Activated T-cell treated with anti-CD3 and anti-CD28 coated beads, Interleukin-2, amount 50 U/mL, for 72 hours (primary cell): Measurements from ENCODE around the gene TOE1. TPM values are rescaled to one million over a fixed set of nuclear protein-coding genes. Genes with fewer than 3 reads are reported as not detected.
"Not testable (repeated sequence)": the region's sequence is repeated elsewhere in the genome, so short reads cannot be mapped to it uniquely, and the experiment has no call there.

Experiments used
- ATAC-seq, 2 donors: fragments of 150-1000 bp; cut with Tn5 transposase; replicated peaks in 1 of 2; 2 replicates each; pipeline ENCODE4 v1.10.0; 2021; ENCODE audit warnings: moderate library complexity in 2 of 2, mild to moderate bottlenecking in 1 of 2
- DNase-seq, 2 donors: peaks; one replicate each; pipeline ENCODE4 v3.0.0; 2021 to 2022; ENCODE audit warnings: mixed read lengths in 1 of 2
- H3K27ac Mint-ChIP-seq: one replicate; pipeline ENCODE4 v1.8.0; 2022; ENCODE audit warnings: mild to moderate bottlenecking, moderate library complexity, mixed read lengths
- H3K27me3 Mint-ChIP-seq: one replicate; pipeline ENCODE4 v1.8.0; 2022; ENCODE audit warnings: low read depth, mixed read lengths
- H3K36me3 Mint-ChIP-seq, 2 donors: one replicate each; pipeline ENCODE4 v1.8.0; 2022; ENCODE audit warnings: mixed read lengths in 2 of 2, mild to moderate bottlenecking in 1 of 2; ENCODE audit not compliant: insufficient read depth in 2 of 2
- H3K4me1 Mint-ChIP-seq: one replicate; pipeline ENCODE4 v1.8.0; 2022; ENCODE audit warnings: low read depth, mixed read lengths
- H3K4me3 Mint-ChIP-seq, 2 donors: one replicate each; pipeline ENCODE4 v1.8.0; 2022; ENCODE audit warnings: mild to moderate bottlenecking in 2 of 2, mixed read lengths in 2 of 2, moderate library complexity in 2 of 2
- H3K9me3 Mint-ChIP-seq, 2 donors: one replicate each; pipeline ENCODE4 v1.8.0; 2022; ENCODE audit warnings: mixed read lengths in 2 of 2
- total RNA-seq, 2 donors: library from RNA; stranded (reverse); gene quantifications; one replicate each; pipeline ENCODE4 v1.2.3, GENCODE V29; 2022

The TOE1 gene
- total RNA-seq, 2 donors from 2014 or later: 23.9 to 34.4 TPM

GRCh38 chr1:45348966-45349677 lies 9.2 kb downstream of the TOE1 start:
- Mint-ChIP-seq H3K4me3 (no peak overlapping the region), H3K4me1 (peaks cover 15% of the 10 kb centered on the region), H3K9me3 (no peaks in the 10 kb centered on the region), H3K27me3 (no peaks in the 10 kb centered on the region), H3K27ac (peak overlapping the region; percentile 43), H3K36me3 (peaks cover 0 to 4% of the 10 kb centered on the region in 2 donors)
- ATAC-seq: peak in 1 of 2 donors; percentile 43
- DNase-seq: no peak

- Mint-ChIP-seq H3K4me1 (peaks cover 15% of the 10 kb centered on the region), H3K9me3 (no peaks in the 10 kb centered on the region), H3K27ac (no peak overlapping the region), H3K36me3 (peaks cover 0 to 1% of the 10 kb centered on the region in 2 donors), H3K27me3 (no peaks in the 10 kb centered on the region), H3K4me3 (no peak overlapping the region)
- DNase-seq (no peak), ATAC-seq (no peak)
Observed at GRCh38 chr1:45351508-45351907, 11.5 kb downstream of the TOE1 start.

GRCh38 chr1:45353685-45354084 lies 13.7 kb downstream of the TOE1 start:
- Mint-ChIP-seq H3K27me3 (no peaks in the 10 kb centered on the region), H3K9me3 (no peaks in the 10 kb centered on the region), H3K4me1 (peaks cover 15% of the 10 kb centered on the region), H3K36me3 (no peaks in the 10 kb centered on the region), H3K27ac (no peak overlapping the region), H3K4me3 (no peak overlapping the region)
- ATAC-seq (no peak), DNase-seq (no peak)

- no peak for ATAC-seq
- Mint-ChIP-seq H3K27ac (no peak overlapping the region), H3K27me3 (no peaks in the 10 kb centered on the region), H3K36me3 (no peaks in the 10 kb centered on the region), H3K4me3 (no peak overlapping the region), H3K4me1 (peaks cover 6% of the 10 kb centered on the region), H3K9me3 (no peaks in the 10 kb centered on the region)
- DNase-seq: no peak
Observed at GRCh38 chr1:45354838-45355237, 14.9 kb downstream of the TOE1 start.

GRCh38 chr1:45355683-45356082 lies 15.7 kb downstream of the TOE1 start:
- no peak overlapping the region for H3K27ac Mint-ChIP-seq
- H3K36me3 Mint-ChIP-seq: no peaks in the 10 kb centered on the region
- H3K9me3 Mint-ChIP-seq: no peaks in the 10 kb centered on the region
- no peak overlapping the region for H3K4me3 Mint-ChIP-seq
- DNase-seq (no peak), ATAC-seq (no peak)
- no peaks in the 10 kb centered on the region for H3K27me3 Mint-ChIP-seq
- peaks cover 6% of the 10 kb centered on the region for H3K4me1 Mint-ChIP-seq

GRCh38 chr1:45356186-45356585 lies 16.2 kb downstream of the TOE1 start:
- Mint-ChIP-seq H3K36me3 (no peaks in the 10 kb centered on the region), H3K9me3 (no peaks in the 10 kb centered on the region), H3K4me1 (peaks cover 6% of the 10 kb centered on the region), H3K27ac (no peak overlapping the region), H3K27me3 (no peaks in the 10 kb centered on the region), H3K4me3 (no peak overlapping the region)
- ATAC-seq: no peak
- DNase-seq: no peak

GRCh38 chr1:45359882-45360513 lies 20.0 kb downstream of the TOE1 start:
- DNase-seq (peak; percentile 54 to 61), ATAC-seq (peak; percentile 60 to 64)
- no peaks in the 10 kb centered on the region for H3K27me3 Mint-ChIP-seq
- H3K4me3 Mint-ChIP-seq: peak overlapping the region; percentile 15
- H3K27ac Mint-ChIP-seq: no peak overlapping the region
- no peaks in the 10 kb centered on the region for H3K36me3 Mint-ChIP-seq
- H3K4me1 Mint-ChIP-seq: peaks cover 6% of the 10 kb centered on the region
- no peaks in the 10 kb centered on the region for H3K9me3 Mint-ChIP-seq

GRCh38 chr1:45360981-45361380 lies 21.0 kb downstream of the TOE1 start:
- not testable (repeated sequence) for ATAC-seq

GRCh38 chr1:45364294-45364693 lies 24.3 kb downstream of the TOE1 start:
- Mint-ChIP-seq H3K36me3 (no peaks in the 10 kb centered on the region), H3K4me1 (peaks cover 6% of the 10 kb centered on the region), H3K4me3 (no peak overlapping the region), H3K27ac (no peak overlapping the region), H3K27me3 (no peaks in the 10 kb centered on the region), H3K9me3 (no peaks in the 10 kb centered on the region)
- DNase-seq (no peak), ATAC-seq (no peak)

More at GRCh38 chr1:45360981-45361380, 21.0 kb downstream of the TOE1 start:
- DNase-seq, H3K4me1 Mint-ChIP-seq, H3K27ac Mint-ChIP-seq, H3K9me3 Mint-ChIP-seq, H3K4me3 Mint-ChIP-seq, H3K27me3 Mint-ChIP-seq, H3K36me3 Mint-ChIP-seq: not testable (repeated sequence)

- Mint-ChIP-seq H3K27ac (no peak overlapping the region), H3K27me3 (no peaks in the 10 kb centered on the region), H3K9me3 (no peaks in the 10 kb centered on the region), H3K4me3 (no peak overlapping the region), H3K4me1 (peaks cover 2% of the 10 kb centered on the region), H3K36me3 (no peaks in the 10 kb centered on the region)
- no peak for ATAC-seq
- no peak for DNase-seq
Observed at GRCh38 chr1:45365051-45365450, 25.1 kb downstream of the TOE1 start.

GRCh38 chr1:45370575-45370974 lies 30.6 kb downstream of the TOE1 start:
- peaks cover 8% of the 10 kb centered on the region for H3K4me1 Mint-ChIP-seq
- H3K9me3 Mint-ChIP-seq: no peaks in the 10 kb centered on the region
- H3K27ac Mint-ChIP-seq: no peak overlapping the region
- no peaks in the 10 kb centered on the region for H3K27me3 Mint-ChIP-seq
- no peak for DNase-seq
- no peaks in the 10 kb centered on the region for H3K36me3 Mint-ChIP-seq
- no peak for ATAC-seq
- H3K4me3 Mint-ChIP-seq: no peak overlapping the region

- no peak overlapping the region for H3K4me3 Mint-ChIP-seq
- DNase-seq: no peak
- no peaks in the 10 kb centered on the region for H3K27me3 Mint-ChIP-seq
- H3K36me3 Mint-ChIP-seq: no peaks in the 10 kb centered on the region
- H3K27ac Mint-ChIP-seq: no peak overlapping the region
- peaks cover 8% of the 10 kb centered on the region for H3K4me1 Mint-ChIP-seq
- no peak for ATAC-seq
- H3K9me3 Mint-ChIP-seq: no peaks in the 10 kb centered on the region
Observed at GRCh38 chr1:45373573-45373972, 33.6 kb downstream of the TOE1 start.

- DNase-seq (no peak), ATAC-seq (no peak)
- H3K9me3 Mint-ChIP-seq: no peaks in the 10 kb centered on the region
- peaks cover 8% of the 10 kb centered on the region for H3K4me1 Mint-ChIP-seq
- H3K36me3 Mint-ChIP-seq: no peaks in the 10 kb centered on the region
- no peaks in the 10 kb centered on the region for H3K27me3 Mint-ChIP-seq
- H3K27ac Mint-ChIP-seq: peak overlapping the region; percentile 30
- no peak overlapping the region for H3K4me3 Mint-ChIP-seq
Observed at GRCh38 chr1:45375104-45376090, 35.4 kb downstream of the TOE1 start.
